Adrenal gland (tissue), 12 donors: Measurements from ENCODE around the gene APOC3. TPM values are rescaled to one million over a fixed set of nuclear protein-coding genes. Genes with fewer than 3 reads are reported as not detected.

Source experiments
- DNase-seq, 7 donors: peaks; one replicate each; pipeline ENCODE4 v3.0.0-alpha.2; 2019 to 2020
- H3K27ac ChIP-seq, 5 donors: fragments of 200-600 bp; sonication (generic) in 4 of 5; 1 replicate in 3 of 5; 2 replicates in 2 of 5; pipeline versions ENCODE4 v1.5.1 to v1.8.0; 2016 to 2020; ENCODE audit warnings: mild to moderate bottlenecking in 1 of 5
- H3K27me3 ChIP-seq: fragments of 200-600 bp; 2 replicates; pipeline ENCODE4 v1.8.0; 2021
- H3K36me3 ChIP-seq, 2 donors: fragments of 200-600 bp; replicated peaks in 1 of 2; 1 replicate in 1 of 2; 2 replicates in 1 of 2; pipeline versions ENCODE4 v1.5.1 to v1.8.0; 2018 to 2022
- H3K4me1 ChIP-seq, 2 donors: fragments of 200-600 bp; replicated peaks in 1 of 2; 1 replicate in 1 of 2; 2 replicates in 1 of 2; pipeline versions ENCODE4 v1.5.1 to v1.8.0; 2018 to 2021
- H3K4me3 ChIP-seq, 4 donors: fragments of 200-600 bp; sonication (generic) in 3 of 4; one replicate each; pipeline ENCODE4 v1.5.1; 2016 to 2018
- H3K9me3 ChIP-seq, 3 donors: fragments of 200-600 bp; sonication (generic) in 1 of 3; replicated peaks in 1 of 3; 1 replicate in 2 of 3; 2 replicates in 1 of 3; pipeline versions ENCODE4 v1.5.1 to v1.8.0; 2016 to 2021
- CTCF ChIP-seq, 6 experiments: fragments of 450-650 bp in 4 of 6; fragments of 200-600 bp in 2 of 6; sonication (generic) in 1 of 6; IDR thresholded peaks; 1 replicate in 5 of 6; 2 replicates in 1 of 6; pipeline versions ENCODE4 v1.5.1 to v1.8.0; 2016 to 2021; ENCODE audit warnings: antibody characterized with exemption in 6 of 6, mild to moderate bottlenecking in 2 of 6, moderate library complexity in 1 of 6
- POLR2A ChIP-seq, 2 donors: fragments of 450-650 bp; IDR thresholded peaks; one replicate each; pipeline ENCODE4 v1.6.1; 2017; ENCODE audit warnings: antibody characterized with exemption in 2 of 2, mild to moderate bottlenecking in 2 of 2, moderate library complexity in 1 of 2
- WGBS, 4 donors: extraction: QIAGEN DNeasy Blood & Tissue Kit in 2 of 4; methylation state at CpG; one replicate each; pipeline versions ENCODE4 v1.1.5 to v1.1.7; 2013 to 2017; 5-methylcytosine and 5-hydroxymethylcytosine counted together
- intact Hi-C, 2 donors: fragments of 100-400 bp; cut with DNase I; formaldehyde crosslinking; loops; one replicate each; pipeline versions ENCODE4 v1.14.1 to v1.15.0; 2022 to 2023
- polyA plus RNA-seq, 3 donors: library from polyadenylated mRNA; stranded (reverse); fragments of 200-250 nt in 2 of 3; fragments of 350-450 nt in 1 of 3; fragmentation: Illumina TruSeq in 1 of 3; extraction: RNeasy Lipid Tissue Mini Kit (QIAGEN cat#74804) in 1 of 3; gene quantifications; one replicate each; pipeline ENCODE4 v1.2.3, GENCODE V29; 2013 to 2014
- total RNA-seq, 9 donors: library from RNA; depleted of rRNA in 4 of 9; stranded (reverse); fragments of >200 nt in 4 of 9; fragments of 120-200 nt in 1 of 9; fragmentation: NEBNext Ultra II Directional in 1 of 9; extraction: Animal tissue kit (Norgen Biotek cat#: 25700) in 1 of 9; gene quantifications; one replicate each; pipeline versions ENCODE4 v1.1.0 to v1.2.4, GENCODE V29; 2013 to 2023
- donor health status: healthy with polysubstance abuse.
- donor health status: Bipolar disorder and iron deficiency.
- donor health status: DM: yes; HTN: yes; CAD: no.
- donor health status: DM: no; HTN: no; CAD: no.
- donor health status: DM: no; HTN: no; CAD: no.
- donor health status: DM: yes; HTN: yes; CAD: no.

APOC3 gene
- total and polyA plus RNA-seq, 12 donors, result 0.20 to 3.1 (median 1.0) TPM; not detected in 5

GRCh38 chr11:116870054-116870453 is 40.3 kb downstream of the APOC3 start:
- 74 to 87% (median 79%) methylated on average over 3 of the region's 3 CpGs for WGBS, 4 donors
- TF ChIP-seq POLR2A (IDR thresholded peaks at IDR 0.05), result no peak
- no peak for TF ChIP-seq CTCF (IDR thresholded peaks at IDR 0.05)
- Histone ChIP-seq H3K4me3 (no peak overlapping the region), H3K27ac (no peak overlapping the region), H3K36me3 (peaks cover 0 to 43% of the 10 kb centered on the region in 2 donors), H3K9me3 (no peaks in the 10 kb centered on the region), H3K27me3 (no peaks in the 10 kb centered on the region), H3K4me1 (no peaks in the 10 kb centered on the region)
- no peak for DNase-seq
- intact Hi-C loops, result no loop called here

GRCh38 chr11:116871248-116871647 is 41.5 kb downstream of the APOC3 start:
- WGBS, 4 donors, result 63 to 75% (median 68%) methylated on average over 3 of the region's 3 CpGs
- Histone ChIP-seq H3K36me3 (peaks cover 0 to 39% of the 10 kb centered on the region in 2 donors), H3K27ac (peak overlapping the region in 1 of 5 donors; percentile 63), H3K4me3 (no peak overlapping the region), H3K4me1 (no peaks in the 10 kb centered on the region), H3K27me3 (no peaks in the 10 kb centered on the region), H3K9me3 (no peaks in the 10 kb centered on the region)
- TF ChIP-seq CTCF (IDR thresholded peaks at IDR 0.05) (no peak), POLR2A (IDR thresholded peaks at IDR 0.05) (no peak)
- intact Hi-C loops, result no loop called here
- peak in 2 of 7 donors; percentile 10 to 28 for DNase-seq

- no peak overlapping the region for H3K4me3 ChIP-seq
- H3K9me3 ChIP-seq, result no peaks in the 10 kb centered on the region
- H3K36me3 ChIP-seq, result peaks cover 0 to 21% of the 10 kb centered on the region in 2 donors
- TF ChIP-seq CTCF (IDR thresholded peaks at IDR 0.05) (no peak), POLR2A (IDR thresholded peaks at IDR 0.05) (no peak)
- 94 to 98% (median 98%) methylated on average over 11 of the region's 11 CpGs for WGBS, 4 donors
- no peak for DNase-seq
- intact Hi-C loops, result no loop called here
- H3K27me3 ChIP-seq, result no peaks in the 10 kb centered on the region
- no peaks in the 10 kb centered on the region for H3K4me1 ChIP-seq
- H3K27ac ChIP-seq, result no peak overlapping the region
Observed at GRCh38 chr11:116873381-116873780, 43.7 kb downstream of the APOC3 start.

- TF ChIP-seq CTCF (IDR thresholded peaks at IDR 0.05), result no peak
- TF ChIP-seq POLR2A (IDR thresholded peaks at IDR 0.05), result no peak
- Histone ChIP-seq H3K4me1 (no peaks in the 10 kb centered on the region), H3K4me3 (no peak overlapping the region), H3K27ac (no peak overlapping the region), H3K27me3 (no peaks in the 10 kb centered on the region), H3K36me3 (peaks cover 0 to 21% of the 10 kb centered on the region in 2 donors), H3K9me3 (no peaks in the 10 kb centered on the region)
- WGBS, 4 donors, result 82 to 93% (median 89%) methylated on average over 2 of the region's 2 CpGs
- intact Hi-C loops, result no loop called here
- peak in 2 of 7 donors; percentile 7 to 27 for DNase-seq
Observed at GRCh38 chr11:116874251-116874650, 44.5 kb downstream of the APOC3 start.
